ENCODE measurements around the gene BEND2. TPM values are rescaled to one million over a fixed set of nuclear protein-coding genes. Genes with fewer than 3 reads are reported as not detected.

The BEND2 gene
- polyA plus RNA-seq, result not detected in 2 replicates
- not detected in 2 replicates for polyA minus RNA-seq

DNA sequence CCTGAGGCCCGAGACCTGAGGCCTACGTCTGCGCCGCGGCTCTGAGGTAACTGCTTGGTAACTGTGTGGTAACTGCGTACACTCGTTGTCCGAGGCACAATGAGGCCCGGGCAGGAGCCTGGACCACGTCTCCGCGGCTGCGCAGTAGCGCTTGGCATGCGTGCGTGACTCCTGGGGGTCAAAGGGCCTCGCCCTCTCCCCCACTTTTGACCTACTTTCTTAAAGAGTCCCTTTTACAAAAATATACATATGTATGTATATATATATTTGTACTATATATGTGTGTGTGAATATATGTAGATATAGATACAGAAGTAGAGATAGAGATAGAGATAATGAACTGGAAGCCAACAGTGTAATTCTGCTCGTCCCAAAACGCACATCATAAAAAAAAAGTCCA, at the start of gene BEND2:
BEND2 (minus strand) TSS at position 101 of the 400 bp plus-strand sequence. CDS start 136 bp downstream, outside the sequence.
- H3K9me2 ChIP-seq (ENCODE audit: insufficient read depth, low read length), result no peaks in the 10 kb centered on the region
- H3K36me3 ChIP-seq (ENCODE audit: insufficient read depth, low read length), result no peaks in the 10 kb centered on the region
- no peaks in the 10 kb centered on the region for H4K20me1 ChIP-seq (ENCODE audit: insufficient read depth)
- no peaks in the 10 kb centered on the region for H3F3A ChIP-seq (ENCODE audit: insufficient read depth, low read length, poor library complexity, severe bottlenecking)
- H3K27ac ChIP-seq (ENCODE audit: low read length), result no peak within 1 kb of the TSS
- H3K4me2 ChIP-seq (ENCODE audit: low read length), result no peak within 1 kb of the TSS
- H3K79me2 ChIP-seq (replicated peaks; ENCODE audit: insufficient read depth, low read length), result no peaks in the 10 kb centered on the region
- no peaks in the 10 kb centered on the region for H3K27me3 ChIP-seq (ENCODE audit: insufficient read depth, low read depth, low read length)
- no peak within 1 kb of the TSS for H3K4me3 ChIP-seq (ENCODE audit: low read length)
- no peaks in the 10 kb centered on the region for H3K9me3 ChIP-seq (ENCODE audit: low read length)
- no peak within 1 kb of the TSS for H3K9ac ChIP-seq (ENCODE audit: low read length)
- TF ChIP-seq CTCF (IDR thresholded peaks at IDR 0.05; ENCODE audit: poor library complexity, severe bottlenecking) (no peak), TAF1 (IDR thresholded peaks at IDR 0.05; ENCODE audit: low read depth) (no peak), RAD21 (conservative IDR thresholded peaks at IDR 0.05) (no peak), MXI1 (conservative IDR thresholded peaks at IDR 0.05; ENCODE audit: poor library complexity, severe bottlenecking) (no peak), SMC3 (conservative IDR thresholded peaks at IDR 0.05; ENCODE audit: poor library complexity) (no peak), EP300 (conservative IDR thresholded peaks at IDR 0.05; ENCODE audit: poor library complexity, severe bottlenecking) (no peak), EZH2 (IDR thresholded peaks at IDR 0.05; ENCODE audit: borderline replicate concordance, insufficient read depth, low read length, poor library complexity, severe bottlenecking) (no peak)
- TF ChIP-seq, protein P1, sequence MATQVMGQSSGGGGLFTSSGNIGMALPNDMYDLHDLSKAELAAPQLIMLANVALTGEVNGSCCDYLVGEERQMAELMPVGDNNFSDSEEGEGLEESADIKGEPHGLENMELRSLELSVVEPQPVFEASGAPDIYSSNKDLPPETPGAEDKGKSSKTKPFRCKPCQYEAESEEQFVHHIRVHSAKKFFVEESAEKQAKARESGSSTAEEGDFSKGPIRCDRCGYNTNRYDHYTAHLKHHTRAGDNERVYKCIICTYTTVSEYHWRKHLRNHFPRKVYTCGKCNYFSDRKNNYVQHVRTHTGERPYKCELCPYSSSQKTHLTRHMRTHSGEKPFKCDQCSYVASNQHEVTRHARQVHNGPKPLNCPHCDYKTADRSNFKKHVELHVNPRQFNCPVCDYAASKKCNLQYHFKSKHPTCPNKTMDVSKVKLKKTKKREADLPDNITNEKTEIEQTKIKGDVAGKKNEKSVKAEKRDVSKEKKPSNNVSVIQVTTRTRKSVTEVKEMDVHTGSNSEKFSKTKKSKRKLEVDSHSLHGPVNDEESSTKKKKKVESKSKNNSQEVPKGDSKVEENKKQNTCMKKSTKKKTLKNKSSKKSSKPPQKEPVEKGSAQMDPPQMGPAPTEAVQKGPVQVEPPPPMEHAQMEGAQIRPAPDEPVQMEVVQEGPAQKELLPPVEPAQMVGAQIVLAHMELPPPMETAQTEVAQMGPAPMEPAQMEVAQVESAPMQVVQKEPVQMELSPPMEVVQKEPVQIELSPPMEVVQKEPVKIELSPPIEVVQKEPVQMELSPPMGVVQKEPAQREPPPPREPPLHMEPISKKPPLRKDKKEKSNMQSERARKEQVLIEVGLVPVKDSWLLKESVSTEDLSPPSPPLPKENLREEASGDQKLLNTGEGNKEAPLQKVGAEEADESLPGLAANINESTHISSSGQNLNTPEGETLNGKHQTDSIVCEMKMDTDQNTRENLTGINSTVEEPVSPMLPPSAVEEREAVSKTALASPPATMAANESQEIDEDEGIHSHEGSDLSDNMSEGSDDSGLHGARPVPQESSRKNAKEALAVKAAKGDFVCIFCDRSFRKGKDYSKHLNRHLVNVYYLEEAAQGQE (IDR thresholded peaks at IDR 0.05; ENCODE audit: borderline replicate concordance), result no peak
- H2AFZ ChIP-seq (ENCODE audit: low read depth, low read length), result no peak within 1 kb of the TSS

DNA sequence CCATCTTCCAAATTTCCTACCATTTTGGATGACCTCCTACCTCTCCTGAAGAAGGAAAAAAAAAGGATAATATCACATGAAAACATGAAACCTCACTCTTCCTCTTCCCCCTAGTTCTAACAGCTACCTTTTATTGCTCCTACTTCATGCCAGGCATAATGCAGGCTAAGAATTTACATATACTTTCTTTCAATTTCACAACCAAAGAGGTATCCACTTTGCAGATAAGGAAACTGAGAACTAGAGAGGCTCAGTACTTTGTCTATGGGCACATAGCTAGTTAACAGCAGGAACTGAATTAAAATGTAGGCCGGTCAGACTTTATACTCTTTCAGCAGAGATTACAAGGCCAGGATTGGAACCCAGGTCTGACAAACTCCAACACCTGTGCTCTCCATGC, 34.4 kb upstream of the BEND2 start:
- H3K27me3 ChIP-seq (ENCODE audit: insufficient read depth, low read depth, low read length), result no peaks in the 10 kb centered on the region
- H3K79me2 ChIP-seq (replicated peaks; ENCODE audit: insufficient read depth, low read length), result no peaks in the 10 kb centered on the region
- no peak overlapping the region for H3K4me2 ChIP-seq (ENCODE audit: low read length)
- H3K9me2 ChIP-seq (ENCODE audit: insufficient read depth, low read length), result no peaks in the 10 kb centered on the region
- no peak overlapping the region for H2AFZ ChIP-seq (ENCODE audit: low read depth, low read length)
- H3K4me3 ChIP-seq (ENCODE audit: low read length), result no peak overlapping the region
- no peaks in the 10 kb centered on the region for H3K9me3 ChIP-seq (ENCODE audit: low read length)
- no peaks in the 10 kb centered on the region for H3F3A ChIP-seq (ENCODE audit: insufficient read depth, low read length, poor library complexity, severe bottlenecking)
- H3K36me3 ChIP-seq (ENCODE audit: insufficient read depth, low read length), result no peaks in the 10 kb centered on the region
- H3K9ac ChIP-seq (ENCODE audit: low read length), result no peak overlapping the region
- no peaks in the 10 kb centered on the region for H4K20me1 ChIP-seq (ENCODE audit: insufficient read depth)
- TF ChIP-seq SMC3 (conservative IDR thresholded peaks at IDR 0.05; ENCODE audit: poor library complexity), result no peak
- no peak for TF ChIP-seq MXI1 (conservative IDR thresholded peaks at IDR 0.05; ENCODE audit: poor library complexity, severe bottlenecking)
- no peak for TF ChIP-seq RAD21 (conservative IDR thresholded peaks at IDR 0.05)
- no peak for TF ChIP-seq POLR2AphosphoS5 (IDR thresholded peaks at IDR 0.05)
- no peak for TF ChIP-seq CTCF (IDR thresholded peaks at IDR 0.05; ENCODE audit: poor library complexity, severe bottlenecking)
- TF ChIP-seq, protein P1 (IDR thresholded peaks at IDR 0.05; ENCODE audit: borderline replicate concordance), result no peak
- TF ChIP-seq EP300 (conservative IDR thresholded peaks at IDR 0.05; ENCODE audit: poor library complexity, severe bottlenecking), result no peak
- no peak for TF ChIP-seq TAF1 (IDR thresholded peaks at IDR 0.05; ENCODE audit: low read depth)
- no peak for TF ChIP-seq EZH2 (IDR thresholded peaks at IDR 0.05; ENCODE audit: borderline replicate concordance, insufficient read depth, low read length, poor library complexity, severe bottlenecking)
- no peak overlapping the region for H3K27ac ChIP-seq (ENCODE audit: low read length)
